GM23248 (cell line): Measurements from ENCODE around the gene SPATA2L. TPM values are rescaled to one million over a fixed set of nuclear protein-coding genes. Genes with fewer than 3 reads are reported as not detected.

Source experiments
- DNase-seq: peaks from one replicate; pipeline ENCODE4 v3.0.0-alpha.2; 2015
- H2AFZ ChIP-seq: fragments of 200-600 bp; sonication (generic); 2 replicates; pipeline ENCODE4 v1.6.1; 2016; ENCODE audit warnings: antibody characterized with exemption
- H3F3A ChIP-seq: fragments of 200-600 bp; sonication (generic); 2 replicates; pipeline ENCODE4 v1.6.1; 2016; ENCODE audit warnings: mild to moderate bottlenecking, antibody characterized with exemption, mixed run types; ENCODE audit not compliant: insufficient read depth
- H3K27ac ChIP-seq: fragments of 200-600 bp; sonication (generic); 2 replicates; pipeline ENCODE4 v1.5.1; 2016; ENCODE audit warnings: mild to moderate bottlenecking
- H3K27me3 ChIP-seq: fragments of 200-600 bp; sonication (generic); replicated peaks from 2 replicates; pipeline ENCODE4 v1.6.1; 2016; ENCODE audit warnings: mild to moderate bottlenecking; ENCODE audit not compliant: insufficient read depth
- H3K36me3 ChIP-seq: fragments of 200-600 bp; sonication (generic); 2 replicates; pipeline ENCODE4 v1.6.1; 2016; ENCODE audit warnings: low read depth, mild to moderate bottlenecking
- H3K4me1 ChIP-seq: fragments of 200-600 bp; sonication (generic); 2 replicates; pipeline ENCODE4 v1.6.1; 2016; ENCODE audit warnings: mild to moderate bottlenecking; ENCODE audit not compliant: insufficient read depth
- H3K4me2 ChIP-seq: fragments of 200-600 bp; sonication (generic); one replicate; pipeline ENCODE4 v1.6.1; 2016; ENCODE audit warnings: mild to moderate bottlenecking; ENCODE audit not compliant: unreplicated experiment
- H3K4me3 ChIP-seq: fragments of 200-600 bp; sonication (generic); 2 replicates; pipeline ENCODE4 v1.5.1; 2016; ENCODE audit warnings: mild to moderate bottlenecking
- H3K79me2 ChIP-seq: fragments of 200-600 bp; sonication (generic); 2 replicates; pipeline ENCODE4 v1.6.1; 2016; ENCODE audit warnings: mild to moderate bottlenecking; ENCODE audit not compliant: insufficient read depth
- H3K9ac ChIP-seq: fragments of 200-600 bp; sonication (generic); 2 replicates; pipeline ENCODE4 v1.6.1; 2016; ENCODE audit warnings: mild to moderate bottlenecking
- H3K9me2 ChIP-seq: fragments of 200-600 bp; sonication (generic); 2 replicates; pipeline ENCODE4 v1.6.1; 2016; ENCODE audit warnings: mixed run types, mild to moderate bottlenecking, moderate library complexity; ENCODE audit not compliant: insufficient read depth
- H3K9me3 ChIP-seq: fragments of 200-600 bp; sonication (generic); one replicate; pipeline ENCODE4 v1.6.1; 2017; ENCODE audit warnings: low read depth
- H4K20me1 ChIP-seq: fragments of 200-600 bp; sonication (generic); 2 replicates; pipeline ENCODE4 v1.6.0; 2016; ENCODE audit not compliant: insufficient read depth
- EZH2 ChIP-seq: fragments of 200-600 bp; sonication (generic); IDR thresholded peaks from 2 replicates; pipeline ENCODE4 v1.6.1; 2018; ENCODE audit warnings: antibody characterized with exemption, mild to moderate bottlenecking; ENCODE audit not compliant: insufficient read depth, poor library complexity, severe bottlenecking
- EZH2phosphoT487 ChIP-seq: fragments of 200-600 bp; sonication (generic); IDR thresholded peaks from 2 replicates; pipeline ENCODE4 v1.6.1; 2018; ENCODE audit warnings: antibody characterized with exemption, moderate library complexity, mild to moderate bottlenecking, low read depth; ENCODE audit not compliant: insufficient read depth
- WGBS, 2 experiments: methylation state at CpG; one replicate each; pipeline ENCODE4 v1.1.6; 2015 to 2017; ENCODE audit warnings: low lambda C conversion rate in 2 of 2, low coverage in 1 of 2; ENCODE audit errors: missing lambda C conversion rate in 2 of 2; 5-methylcytosine and 5-hydroxymethylcytosine counted together
- in situ Hi-C: fragments of 300-500 bp; cut with MboI; formaldehyde crosslinking; loops from 2 replicates; pipeline ENCODE4 v1.15.0; 2020
- polyA plus RNA-seq: library from polyadenylated mRNA; unstranded; fragments of >200 nt; fragmentation: Nextera tagmentation; extraction: Ambion mirVana; gene quantifications from 2 replicates; pipeline ENCODE4 v1.2.1, GENCODE V29; 2016
- total RNA-seq: library from RNA; depleted of rRNA; stranded (reverse); fragments of >200 nt; shearing (Covaris generic); gene quantifications from 2 replicates; pipeline ENCODE4 v1.2.3, GENCODE V29; 2014

SPATA2L gene
- total and polyA plus RNA-seq, 2 experiments from 2014 or later = 12.7 to 27.5 TPM

- H3K9me3 ChIP-seq = no peaks in the 10 kb centered on the region
- H2AFZ ChIP-seq = no peak overlapping the region
- in situ Hi-C loops = no loop called here
- H3F3A ChIP-seq = no peaks in the 10 kb centered on the region
- H3K4me1 ChIP-seq = peaks cover 7% of the 10 kb centered on the region
- TF ChIP-seq EZH2 = no peak
- TF ChIP-seq EZH2phosphoT487 = no peak
- H3K27ac ChIP-seq = no peak overlapping the region
- H3K79me2 ChIP-seq = peaks cover 52% of the 10 kb centered on the region
- H3K9ac ChIP-seq = no peak overlapping the region
- H3K27me3 ChIP-seq = no peaks in the 10 kb centered on the region
- H3K4me3 ChIP-seq = no peak overlapping the region
- H3K9me2 ChIP-seq = no peaks in the 10 kb centered on the region
- no peaks in the 10 kb centered on the region for H4K20me1 ChIP-seq
- no peak overlapping the region for H3K4me2 ChIP-seq
- H3K36me3 ChIP-seq = no peaks in the 10 kb centered on the region
- DNase-seq = no peak
- 94 to 96% methylated on average over 7 of the region's 7 CpGs for WGBS, 2 experiments
These were observed 41.4 kb downstream of the SPATA2L start for GRCh38 chr16:89660146-89660545.

GRCh38 chr16:89658221-89658879, 43.2 kb downstream of the SPATA2L start:
- H3K9me2 ChIP-seq = no peaks in the 10 kb centered on the region
- peak overlapping the region; percentile 95 for H3K4me3 ChIP-seq
- H3K36me3 ChIP-seq = no peaks in the 10 kb centered on the region
- peak overlapping the region; percentile 21 for H3K27ac ChIP-seq
- peaks cover 7% of the 10 kb centered on the region for H3K4me1 ChIP-seq
- no peaks in the 10 kb centered on the region for H4K20me1 ChIP-seq
- no peaks in the 10 kb centered on the region for H3F3A ChIP-seq
- H3K4me2 ChIP-seq = peak overlapping the region; percentile 86
- 11 to 12% methylated on average over 27 of the region's 27 CpGs for WGBS, 2 experiments
- H3K9me3 ChIP-seq = no peaks in the 10 kb centered on the region
- no peak for TF ChIP-seq EZH2phosphoT487
- TF ChIP-seq EZH2 = no peak
- peak overlapping the region; percentile 89 for H3K9ac ChIP-seq
- in situ Hi-C loops = no loop called here
- DNase-seq = peak; percentile 57
- peaks cover 69% of the 10 kb centered on the region for H3K79me2 ChIP-seq
- peak overlapping the region; percentile 93 for H2AFZ ChIP-seq
- no peaks in the 10 kb centered on the region for H3K27me3 ChIP-seq

DNA sequence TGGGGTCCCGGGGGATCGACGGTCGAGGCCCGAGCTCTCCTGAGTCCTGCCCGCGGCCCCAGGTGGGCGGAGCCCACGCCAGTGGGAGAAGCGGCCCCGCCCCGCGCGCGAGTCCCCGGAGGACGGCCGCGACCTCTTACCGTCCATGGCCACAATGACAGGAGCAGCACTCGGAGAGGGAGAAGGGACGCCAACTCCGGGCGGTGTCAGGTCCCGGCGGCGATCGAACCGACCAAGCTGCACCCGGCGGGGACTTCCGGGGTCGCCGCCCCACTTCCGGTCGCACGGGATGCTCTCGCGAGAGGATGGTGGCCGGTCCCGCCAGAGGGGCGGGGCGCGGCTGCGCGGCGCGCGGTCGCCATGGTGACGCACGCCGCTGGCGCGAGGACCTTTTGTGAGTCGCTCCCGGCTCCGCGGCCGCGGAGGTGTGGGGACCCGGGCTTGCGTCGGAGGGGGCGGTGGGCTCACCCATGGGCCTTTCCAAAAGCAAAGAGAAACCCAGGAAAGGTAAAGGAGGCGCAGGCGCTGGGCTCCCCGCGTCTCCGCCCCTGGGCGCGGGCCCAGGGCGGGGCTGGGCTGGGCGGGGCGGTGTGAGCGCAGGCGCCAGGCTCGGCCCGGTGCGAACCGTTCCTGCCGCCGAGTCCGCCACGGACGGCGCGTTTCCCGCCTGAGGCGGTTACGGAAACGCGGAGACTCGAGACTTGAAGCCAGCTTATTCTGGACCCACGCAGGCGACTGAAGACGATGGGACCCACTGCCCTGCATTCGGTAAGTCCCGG, 43.9 kb downstream of the SPATA2L start, which contains the start of the genes CHMP1A and SPATA33:
TSS of gene CHMP1A (minus strand) at position 267 of the 779 bp plus-strand sequence. CDS start at position 147, 120 bp downstream.
TSS of gene SPATA33 (plus strand) at position 395 of the 779 bp plus-strand sequence. CDS start at position 471, 76 bp downstream.
- Histone ChIP-seq H3K4me2 (peak within 1 kb of the TSS; percentile 86), H3K9me2 (no peaks in the 10 kb centered on the region), H3K36me3 (no peaks in the 10 kb centered on the region), H3K27ac (peak within 1 kb of the TSS; percentile 21), H4K20me1 (no peaks in the 10 kb centered on the region), H3K79me2 (peaks cover 77% of the 10 kb centered on the region), H3K27me3 (no peaks in the 10 kb centered on the region), H3K4me1 (peaks cover 7% of the 10 kb centered on the region), H3F3A (no peaks in the 10 kb centered on the region), H3K9ac (peak within 1 kb of the TSS; percentile 89), H3K4me3 (peak within 1 kb of the TSS; percentile 95), H2AFZ (peak within 1 kb of the TSS; percentile 93), H3K9me3 (no peaks in the 10 kb centered on the region)
- 0 to 2% methylated on average over 64 to 97 of the region's 99 CpGs for WGBS, 2 experiments
- DNase-seq = peak; percentile 96
- TF ChIP-seq EZH2phosphoT487 = no peak
- no peak for TF ChIP-seq EZH2
- in situ Hi-C loops = no loop called here

- TF ChIP-seq EZH2 (no peak), EZH2phosphoT487 (no peak)
- H3K4me2 ChIP-seq = peak overlapping the region; percentile 67
- H3K4me3 ChIP-seq = peak overlapping the region; percentile 95
- H3K9me2 ChIP-seq = no peaks in the 10 kb centered on the region
- no peak for DNase-seq
- WGBS, 2 experiments = 40 to 61% methylated on average over 16 to 32 of the region's 32 CpGs
- no peak overlapping the region for H2AFZ ChIP-seq
- no peaks in the 10 kb centered on the region for H3K9me3 ChIP-seq
- H3K4me1 ChIP-seq = peaks cover 7% of the 10 kb centered on the region
- H3K27me3 ChIP-seq = no peaks in the 10 kb centered on the region
- no peaks in the 10 kb centered on the region for H4K20me1 ChIP-seq
- H3K79me2 ChIP-seq = peaks cover 85% of the 10 kb centered on the region
- no peaks in the 10 kb centered on the region for H3F3A ChIP-seq
- in situ Hi-C loops = no loop called here
- peak overlapping the region; percentile 89 for H3K9ac ChIP-seq
- H3K27ac ChIP-seq = no peak overlapping the region
- H3K36me3 ChIP-seq = no peaks in the 10 kb centered on the region
These were observed 44.9 kb downstream of the SPATA2L start for GRCh38 chr16:89656435-89657121.
